Measurements from ENCODE around the gene FNDC3B.

- TF ChIP-seq POLR2AphosphoS5 (IDR thresholded peaks at IDR 0.05; ENCODE audit: low read depth, low read length), result no peak
- TF ChIP-seq SIN3A (IDR thresholded peaks at IDR 0.05; ENCODE audit: borderline replicate concordance, insufficient read depth, low read length), result no peak
- TF ChIP-seq, protein P1, sequence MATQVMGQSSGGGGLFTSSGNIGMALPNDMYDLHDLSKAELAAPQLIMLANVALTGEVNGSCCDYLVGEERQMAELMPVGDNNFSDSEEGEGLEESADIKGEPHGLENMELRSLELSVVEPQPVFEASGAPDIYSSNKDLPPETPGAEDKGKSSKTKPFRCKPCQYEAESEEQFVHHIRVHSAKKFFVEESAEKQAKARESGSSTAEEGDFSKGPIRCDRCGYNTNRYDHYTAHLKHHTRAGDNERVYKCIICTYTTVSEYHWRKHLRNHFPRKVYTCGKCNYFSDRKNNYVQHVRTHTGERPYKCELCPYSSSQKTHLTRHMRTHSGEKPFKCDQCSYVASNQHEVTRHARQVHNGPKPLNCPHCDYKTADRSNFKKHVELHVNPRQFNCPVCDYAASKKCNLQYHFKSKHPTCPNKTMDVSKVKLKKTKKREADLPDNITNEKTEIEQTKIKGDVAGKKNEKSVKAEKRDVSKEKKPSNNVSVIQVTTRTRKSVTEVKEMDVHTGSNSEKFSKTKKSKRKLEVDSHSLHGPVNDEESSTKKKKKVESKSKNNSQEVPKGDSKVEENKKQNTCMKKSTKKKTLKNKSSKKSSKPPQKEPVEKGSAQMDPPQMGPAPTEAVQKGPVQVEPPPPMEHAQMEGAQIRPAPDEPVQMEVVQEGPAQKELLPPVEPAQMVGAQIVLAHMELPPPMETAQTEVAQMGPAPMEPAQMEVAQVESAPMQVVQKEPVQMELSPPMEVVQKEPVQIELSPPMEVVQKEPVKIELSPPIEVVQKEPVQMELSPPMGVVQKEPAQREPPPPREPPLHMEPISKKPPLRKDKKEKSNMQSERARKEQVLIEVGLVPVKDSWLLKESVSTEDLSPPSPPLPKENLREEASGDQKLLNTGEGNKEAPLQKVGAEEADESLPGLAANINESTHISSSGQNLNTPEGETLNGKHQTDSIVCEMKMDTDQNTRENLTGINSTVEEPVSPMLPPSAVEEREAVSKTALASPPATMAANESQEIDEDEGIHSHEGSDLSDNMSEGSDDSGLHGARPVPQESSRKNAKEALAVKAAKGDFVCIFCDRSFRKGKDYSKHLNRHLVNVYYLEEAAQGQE (IDR thresholded peaks at IDR 0.05; ENCODE audit: insufficient read depth in 1 of 2, low read depth in 2 of 2, low read length in 2 of 2), result no peak
These were observed 219.7 kb downstream of the FNDC3B start for GRCh38 chr3:172259111-172259541.

Data from PFSK-1 (cell line).